CD4-positive, alpha-beta T cell treated with Interleukin-1 beta for 1 hour (primary cell): ENCODE results near the gene ELAVL4.

ENCODE experiments used
- DNase-seq, 2 donors: peaks; one replicate each; pipeline ENCODE4 v3.0.0-alpha.2; 2020 to 2022

The ELAVL4 gene

DNA sequence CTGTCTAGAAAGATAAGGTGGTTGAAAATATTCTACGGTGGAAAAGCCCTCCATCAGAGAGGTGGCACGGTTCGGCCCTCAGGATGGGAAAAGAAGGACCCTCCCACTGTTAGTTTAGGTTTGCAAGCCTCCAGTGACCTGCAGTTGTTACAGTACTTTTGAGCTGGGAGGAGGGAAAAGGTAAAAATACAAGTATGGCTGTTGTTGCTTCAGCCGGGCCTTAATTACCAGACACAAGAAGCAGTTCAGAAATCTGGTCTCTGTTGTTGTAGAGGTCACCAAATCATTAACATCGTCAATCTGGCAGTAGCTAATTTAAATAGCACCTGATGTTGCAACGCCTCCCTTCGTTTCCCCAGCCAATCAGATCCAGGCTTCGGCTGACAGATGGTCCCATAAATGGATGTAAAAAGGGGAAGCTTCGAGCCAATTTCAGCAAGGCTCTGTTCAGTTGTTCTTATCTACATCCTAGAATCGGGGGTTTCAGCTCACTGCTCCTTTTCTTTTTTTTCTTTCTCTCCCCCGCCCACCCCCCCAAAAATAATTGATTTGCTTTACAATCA is at the start of gene ELAVL4:
Gene ELAVL4 (plus strand): TSS at position 424 of the 563 bp plus-strand sequence. CDS start 270 bp downstream, outside the sequence.
- DNase-seq, result peak; percentile 16 to 18

- no peak for DNase-seq
These were observed 48.4 kb upstream of the ELAVL4 start for GRCh38 chr1:50060279-50060678.

DNA sequence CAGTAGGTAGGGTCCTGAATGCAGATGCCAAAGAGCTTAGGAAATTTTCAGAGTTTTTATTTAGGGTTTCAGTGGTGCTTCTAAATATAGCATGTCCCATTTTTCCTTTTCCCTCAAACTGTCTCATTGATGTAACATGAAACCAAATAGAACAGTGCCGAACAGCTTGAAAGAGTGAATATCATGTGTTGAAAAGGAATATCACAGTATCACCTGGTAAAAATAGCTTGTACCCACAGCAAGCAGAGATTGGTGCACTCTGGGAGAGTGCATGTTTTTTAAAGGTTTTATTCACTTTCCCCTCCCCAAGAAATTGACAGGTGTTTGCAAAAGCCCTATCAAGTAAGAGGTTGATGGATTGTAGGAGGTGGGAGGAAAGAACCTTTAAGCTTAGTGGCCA is 41.9 kb upstream of the ELAVL4 start:
- DNase-seq, result no peak

DNA sequence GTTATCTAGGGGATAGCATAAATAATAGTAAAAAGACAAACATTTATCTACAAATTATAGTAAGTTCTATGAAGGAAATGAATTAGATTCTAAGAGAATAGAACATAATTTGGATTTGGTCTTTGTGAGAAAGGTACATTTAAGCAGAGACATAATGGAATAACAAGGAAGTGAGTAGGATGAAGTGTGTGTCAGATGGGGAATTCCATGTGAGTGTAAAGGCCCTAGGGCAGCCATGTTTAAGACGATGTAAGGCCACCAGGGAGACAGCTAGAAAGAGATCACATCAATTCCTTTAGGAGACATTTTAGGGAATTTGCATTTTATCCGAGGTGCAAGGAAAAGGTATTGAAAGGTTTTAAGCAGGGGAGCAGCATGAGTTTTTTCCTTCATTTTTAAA is 33.8 kb upstream of the ELAVL4 start:
- DNase-seq, result no peak

DNA sequence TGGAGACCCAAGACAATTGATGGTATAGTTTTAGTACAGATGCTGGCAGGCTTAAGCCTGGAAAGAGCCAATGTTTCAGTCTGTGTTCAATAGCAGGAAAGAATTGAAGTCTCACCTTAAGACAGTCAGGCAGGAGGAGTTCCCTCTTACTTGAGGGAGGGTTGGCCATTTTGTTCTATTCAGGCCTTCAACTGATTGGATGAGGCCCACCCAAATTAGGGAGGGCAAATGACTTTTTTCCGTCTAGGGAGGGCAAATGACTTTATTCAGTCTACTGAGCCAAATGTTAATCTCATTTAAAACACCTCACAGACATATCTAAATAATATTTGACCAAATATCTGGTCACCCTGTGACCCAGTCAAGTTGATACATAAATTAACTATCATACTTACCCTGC is 31.4 kb upstream of the ELAVL4 start:
- DNase-seq, result no peak

DNA sequence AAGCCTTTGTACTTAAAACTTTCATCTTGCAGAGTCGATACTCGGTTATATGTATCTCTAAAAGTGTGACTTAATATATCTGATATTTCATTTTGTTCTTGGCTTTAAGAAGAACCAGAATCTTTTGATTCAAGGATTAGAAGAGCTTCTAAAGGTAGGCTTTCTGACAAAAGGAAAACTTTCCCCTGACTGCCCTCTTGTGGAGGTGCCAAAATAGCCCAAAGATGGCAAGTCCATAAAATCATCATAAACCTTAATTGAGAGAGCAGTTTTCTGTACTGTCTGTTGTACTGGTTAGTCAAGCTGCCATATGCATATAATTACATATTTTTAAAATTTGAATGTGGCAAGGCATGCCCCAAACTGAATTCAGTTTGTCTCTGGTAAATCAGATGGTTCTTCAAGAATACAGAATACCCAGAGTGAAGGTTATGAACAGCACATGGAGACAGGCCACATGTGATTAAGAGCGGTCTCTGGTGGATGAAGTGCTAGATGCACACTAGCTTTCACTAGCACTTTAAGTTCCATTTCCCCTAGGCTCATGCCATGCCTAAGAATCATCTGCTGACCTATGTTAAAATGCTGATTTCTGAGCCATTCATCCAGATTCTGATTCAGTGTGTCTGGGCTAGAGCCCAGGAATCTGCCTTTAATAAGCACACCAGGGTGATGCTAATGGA is 27.7 kb upstream of the ELAVL4 start:
- DNase-seq, result no peak

GRCh38 chr1:50084389-50084788 is 24.3 kb upstream of the ELAVL4 start:
- DNase-seq, result no peak

DNA sequence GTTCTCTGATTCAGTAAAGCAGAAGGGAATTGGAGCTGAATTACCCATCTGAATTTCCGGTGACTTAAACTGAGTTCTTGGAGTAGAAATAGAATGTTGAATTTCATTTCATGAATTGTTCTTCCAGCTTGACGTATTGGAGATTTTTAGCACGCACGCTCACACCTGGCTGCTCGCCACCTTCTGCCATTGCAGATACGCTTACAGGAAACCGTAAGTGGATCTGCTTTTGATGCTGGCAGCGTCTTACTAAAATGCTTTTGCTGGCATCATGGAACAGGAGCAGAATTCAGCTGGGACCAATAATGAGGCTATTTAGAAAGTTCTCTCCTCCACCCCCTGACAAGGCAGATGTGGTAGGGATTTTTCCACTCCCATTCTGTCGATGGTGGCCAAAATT is 17.7 kb upstream of the ELAVL4 start:
- no peak for DNase-seq

GRCh38 chr1:50095716-50096115 is 13.0 kb upstream of the ELAVL4 start:
- no peak for DNase-seq

DNA sequence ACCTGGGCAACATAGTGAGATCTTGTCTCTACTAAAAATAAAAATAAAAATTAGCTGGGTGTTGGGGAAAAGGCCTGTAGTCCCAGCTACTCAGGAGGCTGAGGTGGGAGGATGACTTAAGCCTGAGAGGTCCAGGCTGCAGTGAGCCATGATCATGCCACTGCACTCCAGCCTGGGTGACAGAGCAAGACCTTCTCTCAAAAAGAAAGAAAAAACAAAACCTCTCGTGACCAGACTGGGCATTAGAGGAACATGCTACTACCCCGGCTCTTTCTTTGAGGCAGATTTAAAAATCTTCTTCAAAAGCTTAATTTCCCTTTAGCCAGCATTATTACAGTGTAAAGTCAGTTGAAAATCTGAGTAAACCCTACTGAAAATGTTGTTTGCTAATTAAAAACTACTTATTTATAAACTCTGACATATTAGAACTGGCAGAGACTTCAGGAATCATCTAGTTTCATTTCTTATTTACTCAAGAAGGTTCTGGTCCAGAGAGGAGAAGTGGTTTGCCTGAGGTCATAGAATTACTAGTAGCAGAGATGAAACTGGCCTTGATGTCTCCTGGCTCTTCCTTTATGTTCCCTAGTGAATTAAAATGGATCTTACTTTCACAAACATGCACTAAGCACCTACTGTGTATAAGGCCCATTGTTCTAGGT is 11.6 kb upstream of the ELAVL4 start:
- no peak for DNase-seq

DNA sequence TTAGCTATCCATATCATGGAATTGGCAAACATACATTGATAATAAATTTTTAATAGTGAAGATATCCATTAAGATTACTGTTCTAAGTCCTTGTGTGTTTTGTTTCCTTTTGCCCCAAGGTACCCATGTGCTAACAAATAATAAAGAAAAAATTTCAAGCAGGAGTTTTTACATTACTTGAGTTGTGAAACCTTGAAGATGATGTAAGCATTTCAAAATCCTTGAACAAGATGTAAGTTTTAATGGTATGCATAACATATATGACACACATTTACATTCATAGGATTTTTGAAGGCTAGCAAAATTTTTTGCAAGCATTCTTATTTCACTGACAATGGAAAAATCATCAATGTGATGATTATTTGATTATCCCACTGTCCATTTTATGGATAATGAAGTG is 10.9 kb upstream of the ELAVL4 start:
- DNase-seq, result no peak

DNA sequence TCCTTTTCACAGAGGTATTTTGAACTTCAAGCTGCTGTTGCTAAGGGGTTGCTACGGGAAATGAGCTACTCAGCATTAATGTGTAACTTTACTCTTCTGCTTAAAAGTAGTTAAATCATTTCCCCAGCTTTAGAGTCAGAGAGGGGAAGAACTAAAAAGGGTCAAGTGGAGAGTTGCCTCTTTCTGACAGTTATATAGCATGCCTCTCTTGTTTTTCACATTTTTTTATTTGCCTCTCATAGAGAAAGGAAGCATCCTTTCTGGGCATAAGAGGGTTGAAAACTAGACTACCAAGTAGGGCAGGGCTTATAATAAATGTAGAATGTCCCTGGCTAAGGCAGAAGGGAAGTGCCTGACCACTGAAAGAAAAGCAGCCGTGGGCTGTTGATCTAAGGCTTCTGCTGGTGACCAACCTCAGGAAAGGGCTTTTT is 10.1 kb upstream of the ELAVL4 start:
- no peak for DNase-seq

DNA sequence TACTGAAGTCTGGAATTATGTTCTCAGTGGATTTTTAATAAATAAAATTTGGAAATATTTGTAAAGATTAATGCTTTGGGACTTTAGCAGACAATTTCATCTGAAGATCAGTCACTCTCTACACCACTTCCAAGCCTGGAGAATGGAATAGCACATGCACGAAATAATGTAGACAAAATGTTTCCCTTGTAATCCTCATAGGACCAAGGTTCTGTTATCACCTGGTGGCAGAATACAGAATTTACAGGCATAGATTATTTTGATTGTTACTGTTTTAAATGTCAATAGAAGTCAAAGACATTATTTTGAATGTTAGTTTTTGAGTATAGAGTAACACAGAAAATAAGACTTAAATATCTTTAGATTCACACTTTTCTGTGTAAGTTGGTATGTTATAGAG is 9.1 kb upstream of the ELAVL4 start:
- DNase-seq, result no peak

DNA sequence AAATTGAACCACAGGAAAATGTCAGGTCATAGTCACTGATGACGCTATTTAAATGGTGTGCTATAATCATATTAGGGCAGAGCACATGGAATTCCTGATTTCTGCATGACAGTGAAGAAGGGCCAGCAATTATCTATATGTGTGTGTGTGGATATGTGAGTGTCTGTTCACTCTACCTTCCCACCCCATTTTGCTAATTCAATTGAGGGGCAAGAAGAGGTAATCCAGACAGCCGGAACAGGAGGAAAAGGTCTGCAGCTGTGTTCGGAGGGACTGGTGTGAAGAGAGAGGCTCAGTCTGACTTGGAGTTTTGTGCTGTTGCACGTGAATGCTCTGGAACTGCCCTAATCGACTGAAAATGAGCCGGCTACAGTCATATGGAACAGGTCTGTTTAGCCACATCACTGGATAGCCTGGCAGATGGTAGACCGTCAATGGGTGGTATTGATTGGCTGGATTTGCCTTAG is 5.1 kb upstream of the ELAVL4 start:
- DNase-seq, result no peak

GRCh38 chr1:50105433-50105832 is 3.3 kb upstream of the ELAVL4 start:
- DNase-seq, result no peak

DNA sequence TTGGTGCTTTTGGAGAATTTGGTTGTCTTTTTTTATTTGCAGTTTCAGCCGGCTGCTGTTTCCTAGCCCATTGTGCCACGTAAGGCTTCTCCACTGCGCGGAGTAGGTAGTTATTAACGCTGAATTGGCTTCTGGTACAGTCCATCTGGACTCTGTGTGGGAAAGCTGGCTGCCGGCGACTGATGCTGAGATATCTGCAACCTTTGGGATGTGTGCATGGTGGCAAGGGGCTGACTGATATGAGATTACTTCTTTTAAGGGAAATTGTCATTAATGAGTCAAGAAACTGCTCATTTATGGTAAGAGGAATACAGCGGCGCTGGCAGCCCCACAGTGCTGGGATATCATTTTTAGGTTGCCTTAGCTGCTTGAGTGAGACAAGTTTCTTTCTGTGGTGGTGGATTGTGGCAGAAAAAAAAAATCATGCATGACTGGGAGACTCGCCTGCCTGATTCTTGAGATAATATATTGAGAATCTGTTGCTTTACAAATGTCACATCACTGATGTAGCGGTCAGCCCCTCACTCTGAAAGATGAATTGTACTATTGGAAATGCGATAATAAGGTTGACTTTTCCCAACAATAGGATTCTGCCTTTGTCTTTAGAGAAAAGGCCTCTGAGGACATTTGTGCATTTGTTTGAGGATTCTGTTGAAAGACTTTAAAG is 2.5 kb upstream of the ELAVL4 start:
- no peak for DNase-seq

GRCh38 chr1:50109116-50109515 is 396 bp downstream of the ELAVL4 start:
- no peak for DNase-seq

DNA sequence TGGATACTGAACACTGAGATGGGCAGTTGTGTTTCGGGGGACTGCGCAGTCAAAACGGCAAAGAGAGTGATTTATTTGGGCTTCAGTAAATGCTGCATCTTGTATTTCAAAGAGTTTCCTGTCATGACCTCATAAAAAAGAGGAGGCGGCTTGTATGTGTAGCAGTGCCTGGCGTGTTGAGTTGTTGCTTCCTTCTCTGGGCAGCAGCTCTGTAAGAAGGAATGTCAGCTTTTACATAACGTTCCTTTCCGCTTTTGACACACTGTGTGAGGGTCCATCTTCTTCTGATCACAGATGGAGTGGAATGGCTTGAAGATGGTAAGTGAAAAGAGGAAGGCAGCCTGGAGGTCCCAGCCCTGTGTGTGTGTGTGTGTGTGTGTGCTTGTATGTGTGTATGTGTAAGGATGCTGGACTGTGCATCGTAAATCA is 941 bp downstream of the ELAVL4 start:
- peak in 1 of 2 donors; percentile 4 for DNase-seq

GRCh38 chr1:50110151-50110550 is 1.4 kb downstream of the ELAVL4 start:
- no peak for DNase-seq

DNA sequence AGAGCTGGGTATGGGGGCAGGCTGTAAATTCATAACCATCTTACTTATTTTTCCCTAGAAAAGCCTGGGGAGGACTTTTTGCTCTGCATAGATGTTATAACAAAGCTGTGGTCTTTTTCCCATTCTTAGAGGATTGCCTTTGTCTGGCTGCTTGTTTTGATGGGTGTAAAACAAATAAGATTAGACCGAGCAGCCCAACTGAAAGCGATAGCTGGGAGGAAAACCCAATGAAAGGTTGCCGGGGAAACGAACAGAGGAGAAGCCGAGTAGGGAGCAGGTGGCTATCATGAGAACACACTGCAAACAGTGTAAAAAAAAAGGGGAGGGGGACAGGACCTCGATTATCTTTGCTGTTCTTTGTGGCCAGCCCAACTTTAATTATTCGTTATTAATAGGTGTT is 1.9 kb downstream of the ELAVL4 start:
- DNase-seq, result no peak

GRCh38 chr1:50111503-50111902 is 2.8 kb downstream of the ELAVL4 start:
- DNase-seq, result no peak

GRCh38 chr1:50112193-50112592 is 3.5 kb downstream of the ELAVL4 start:
- DNase-seq, result no peak

DNA sequence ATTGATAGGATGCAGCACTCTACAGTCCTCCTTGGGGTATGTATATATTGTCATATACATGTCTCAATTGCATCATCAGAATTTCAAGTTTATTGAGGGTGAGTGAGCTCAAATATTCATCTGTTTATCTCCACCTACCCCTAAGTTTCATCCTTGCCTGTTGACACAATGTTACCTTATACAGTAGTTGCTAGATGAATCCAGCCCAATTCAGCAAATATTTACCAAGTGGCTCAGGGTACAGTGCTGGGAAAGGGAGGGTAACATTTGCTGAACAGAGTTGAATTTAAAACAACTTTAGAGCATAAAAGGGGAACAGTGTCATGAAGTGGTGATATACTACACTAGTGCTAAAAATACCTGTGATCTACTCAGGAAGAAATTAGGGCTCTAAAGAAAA is 14.4 kb downstream of the ELAVL4 start:
- no peak for DNase-seq
